ENCODE results near the gene KRT9. TPM values are rescaled to one million over a fixed set of nuclear protein-coding genes. Genes with fewer than 3 reads are reported as not detected.

Gene KRT9
- total RNA-seq, 1 donor from 2014 or later = not detected

DNA sequence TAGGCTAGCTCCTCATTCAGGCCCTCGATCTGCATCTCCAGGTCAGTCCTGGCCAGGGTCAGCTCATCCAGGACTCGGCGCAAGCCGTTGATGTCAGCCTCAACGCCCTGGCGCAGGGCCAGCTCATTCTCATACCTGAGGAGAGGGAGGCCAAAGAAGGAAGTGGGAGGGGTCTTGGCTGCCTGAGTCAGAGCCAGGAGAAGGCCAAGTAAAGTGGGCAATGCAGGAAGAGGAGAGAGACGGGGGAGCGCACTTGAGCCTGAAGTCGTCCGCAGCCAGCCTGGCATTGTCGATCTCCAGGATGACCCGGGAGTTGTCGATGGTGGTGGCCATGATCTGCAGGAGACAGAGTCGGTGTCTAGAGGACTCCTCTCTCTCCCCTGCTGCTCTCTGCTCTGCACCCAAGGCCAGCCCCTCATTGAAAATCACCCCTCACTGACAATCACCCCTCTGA lies 55.0 kb downstream of the KRT9 start:
- no peaks in the 10 kb centered on the region for H3K36me3 Mint-ChIP-seq (ENCODE audit: low read depth)
- no peak overlapping the region for H3K4me3 Mint-ChIP-seq
- intact Hi-C loops (cut with micrococcal nuclease) = no loop called here
- H3K4me1 Mint-ChIP-seq = no peaks in the 10 kb centered on the region
- H3K27ac Mint-ChIP-seq = no peak overlapping the region
- H3K9me3 Mint-ChIP-seq = no peaks in the 10 kb centered on the region
- DNase-seq = no peak
- H3K27me3 Mint-ChIP-seq = peaks cover 3% of the 10 kb centered on the region

- Mint-ChIP-seq H3K9me3 (no peaks in the 10 kb centered on the region), H3K27me3 (peaks cover 3% of the 10 kb centered on the region), H3K36me3 (ENCODE audit: low read depth) (no peaks in the 10 kb centered on the region), H3K27ac (no peak overlapping the region), H3K4me1 (no peaks in the 10 kb centered on the region), H3K4me3 (no peak overlapping the region)
- intact Hi-C loops (cut with micrococcal nuclease) = no loop called here
- no peak for DNase-seq
Measured at GRCh38 chr17:41516147-41516829, 55.6 kb downstream of the KRT9 start.

Other genes starting within 250 kb of the KRT9 start
- gene KRT33A, start 221.2 kb downstream of the KRT9 start, total RNA-seq = not detected in 2 replicates
- not detected in 2 replicates for gene KRT33B, start 202.2 kb downstream of the KRT9 start, total RNA-seq
- gene KRT34, start 189.8 kb downstream of the KRT9 start, total RNA-seq = not detected in 2 replicates
- gene KRT31, start 174.5 kb downstream of the KRT9 start, total RNA-seq = not detected in 2 replicates
- not detected in 2 replicates for gene KRT37, start 147.5 kb downstream of the KRT9 start, total RNA-seq
- gene KRT38, start 131.1 kb downstream of the KRT9 start, total RNA-seq = not detected in 2 replicates
- gene KRT32, start 104.7 kb downstream of the KRT9 start, total RNA-seq = not detected in 2 replicates
- not detected in 2 replicates for gene KRT35, start 90.9 kb downstream of the KRT9 start, total RNA-seq
- gene KRT36, start 82.1 kb downstream of the KRT9 start, total RNA-seq = not detected in 2 replicates
- gene KRT13, start 66.4 kb downstream of the KRT9 start, total RNA-seq = not detected in 2 replicates
- gene KRT15, start 53.2 kb downstream of the KRT9 start, total RNA-seq = not detected in 2 replicates
- not detected in 2 replicates for gene KRT19, start 43.8 kb downstream of the KRT9 start, total RNA-seq
- not detected in 2 replicates for gene KRT14, start 14.8 kb upstream of the KRT9 start, total RNA-seq
- not detected in 2 replicates for gene KRT16, start 40.7 kb upstream of the KRT9 start, total RNA-seq
- gene KRT17, start 52.5 kb upstream of the KRT9 start, total RNA-seq = not detected in 2 replicates
- 837 and 858 TPM in 2 replicates for gene EIF1, start 116.8 kb upstream of the KRT9 start, total RNA-seq
- gene GAST, start 140.3 kb upstream of the KRT9 start, total RNA-seq = not detected in 2 replicates
- 0.02 and 0.05 TPM in 2 replicates for gene HAP1, start 162.6 kb upstream of the KRT9 start, total RNA-seq
- gene JUP, start 214.7 kb upstream of the KRT9 start, total RNA-seq = 0.14 and 0.24 TPM in 2 replicates
- gene P3H4, start 239.9 kb upstream of the KRT9 start, total RNA-seq = 4.1 and 5.9 TPM in 2 replicates
- 0.31 and 0.47 TPM in 2 replicates for gene FKBP10, start 240.9 kb upstream of the KRT9 start, total RNA-seq